ENCODE results near the gene ERN1. TPM values are rescaled to one million over a fixed set of nuclear protein-coding genes. Genes with fewer than 3 reads are reported as not detected.

ERN1 gene
- total and polyA plus RNA-seq, 4 donors: 4.0 to 6.9 (median 5.9) TPM

DNA sequence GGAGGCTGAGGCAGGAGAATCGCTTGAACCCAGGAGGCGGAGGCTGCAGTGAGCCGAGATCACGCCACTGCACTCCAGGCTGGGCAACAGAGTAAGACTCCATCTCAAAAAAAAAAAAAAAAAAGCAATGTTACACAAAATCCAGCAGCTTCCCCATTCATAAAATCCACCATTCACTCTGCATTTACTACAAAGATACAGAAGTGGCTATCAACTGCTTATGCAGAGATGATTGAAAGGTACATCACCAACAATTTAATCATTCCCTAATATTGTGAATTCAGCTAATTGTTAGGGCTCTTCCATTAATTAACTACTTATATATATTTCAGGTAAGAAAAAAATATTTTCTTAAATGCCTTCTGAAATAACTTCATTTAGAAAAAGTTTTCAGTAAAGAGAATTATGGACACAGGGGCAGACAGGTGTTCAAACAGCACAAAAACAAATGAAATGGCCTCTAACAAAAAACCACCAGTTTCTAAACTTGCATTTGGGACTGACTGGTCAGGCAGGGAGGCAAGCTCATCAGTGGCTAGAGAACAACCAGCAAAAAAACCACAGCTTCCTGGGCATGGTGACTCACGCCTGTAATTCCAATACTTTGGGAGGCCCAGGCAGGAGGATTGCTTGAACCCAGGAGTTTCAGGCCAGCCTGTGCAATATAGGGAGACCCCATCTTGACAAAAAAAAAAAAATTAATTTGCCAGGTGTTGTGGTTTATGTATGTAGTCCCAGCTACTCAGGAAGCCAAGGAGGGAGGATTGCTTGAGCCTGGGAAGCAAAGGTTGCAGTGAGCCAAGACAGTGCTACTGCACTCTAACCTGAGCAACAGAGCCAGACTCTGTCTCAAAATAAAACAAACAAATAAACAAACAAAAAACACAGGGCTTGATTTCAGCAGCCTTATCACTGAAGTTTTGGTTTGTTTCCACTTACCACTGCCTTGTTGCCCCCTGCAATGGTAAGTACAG lies 26.3 kb downstream of the ERN1 start:
- Histone ChIP-seq H3K36me3 (ENCODE audit: control insufficient read depth, insufficient read depth, low read length) (no peaks in the 10 kb centered on the region), H3K4me3 (ENCODE audit: low read depth, low read length) (no peak overlapping the region), H3K27ac (ENCODE audit: low read depth, low read length) (no peak overlapping the region), H3K9me3 (ENCODE audit: control insufficient read depth, insufficient read depth, low read length) (no peaks in the 10 kb centered on the region), H3K27me3 (ENCODE audit: control insufficient read depth, insufficient read depth, low read length) (no peaks in the 10 kb centered on the region), H3K4me1 (ENCODE audit: control insufficient read depth, insufficient read depth, low read length) (no peaks in the 10 kb centered on the region)
- no peak for DNase-seq (ENCODE audit: low read depth in 4 of 6, low spot score in 6 of 6)
- WGBS (ENCODE audit: insufficient coverage): 100% methylated on average over 3 of the region's 5 CpGs

DNA sequence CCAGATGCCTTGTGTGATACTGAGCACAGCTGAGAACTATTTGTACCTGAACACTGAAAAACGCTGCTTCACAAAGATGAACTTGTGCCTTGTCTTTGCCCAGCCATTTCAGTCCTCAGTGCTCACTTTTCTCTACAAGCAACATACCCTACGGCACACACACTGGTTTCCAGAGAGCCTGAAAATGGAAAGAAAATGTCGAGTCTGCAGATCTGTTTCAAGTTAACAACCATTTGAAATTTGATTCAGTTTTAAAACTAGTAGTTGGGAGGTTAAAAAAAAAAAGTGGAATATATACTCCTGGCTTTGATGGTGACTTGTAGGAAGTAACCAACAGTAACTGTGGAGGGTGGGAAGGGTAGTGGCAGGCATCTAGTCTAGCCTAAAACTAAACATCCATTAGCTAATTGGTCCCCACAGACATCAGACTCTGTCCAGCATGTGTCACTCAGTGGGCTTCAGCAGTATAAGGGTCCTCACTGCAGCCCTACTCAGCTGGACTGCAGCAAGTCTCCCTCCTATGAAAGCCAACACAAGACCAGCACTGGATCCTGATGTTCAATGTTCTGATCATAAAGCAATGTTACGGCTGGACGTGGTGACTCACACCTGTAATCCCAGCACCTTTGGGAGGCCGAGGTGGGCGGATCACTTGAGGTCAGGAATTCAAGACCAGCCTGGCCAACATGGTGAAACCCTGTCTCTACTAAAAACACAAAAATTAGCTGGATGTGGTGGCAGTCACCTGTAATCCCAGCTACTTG lies 27.1 kb downstream of the ERN1 start:
- Histone ChIP-seq H3K9me3 (ENCODE audit: control insufficient read depth, insufficient read depth, low read length) (no peaks in the 10 kb centered on the region), H3K27ac (ENCODE audit: low read depth, low read length) (no peak overlapping the region), H3K27me3 (ENCODE audit: control insufficient read depth, insufficient read depth, low read length) (no peaks in the 10 kb centered on the region), H3K4me1 (ENCODE audit: control insufficient read depth, insufficient read depth, low read length) (no peaks in the 10 kb centered on the region), H3K36me3 (ENCODE audit: control insufficient read depth, insufficient read depth, low read length) (no peaks in the 10 kb centered on the region), H3K4me3 (ENCODE audit: low read depth, low read length) (no peak overlapping the region)
- 92% methylated on average over 4 of the region's 7 CpGs for WGBS (ENCODE audit: insufficient coverage)
- peak in 1 of 6 donors; percentile 26 for DNase-seq (ENCODE audit: low read depth in 4 of 6, low spot score in 6 of 6)

DNA sequence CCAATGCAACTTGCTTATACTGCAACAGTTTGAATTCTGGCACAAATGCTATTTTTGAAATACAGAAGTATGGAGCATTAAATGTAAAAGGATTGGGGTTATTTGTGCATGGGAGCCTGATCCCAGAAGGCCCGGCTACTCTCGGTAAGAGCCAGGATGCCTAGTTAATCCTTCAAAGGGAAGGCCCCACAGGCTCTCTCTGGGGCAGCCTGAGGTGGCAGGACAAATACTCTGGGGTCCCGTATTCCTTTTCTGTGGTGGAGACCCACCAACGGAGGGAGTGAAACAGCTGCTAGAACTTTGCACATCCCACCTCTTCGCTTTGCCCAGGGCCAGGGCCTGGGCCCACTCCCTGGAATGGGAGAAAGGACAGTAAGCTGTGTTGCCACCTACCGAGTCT lies 30.4 kb downstream of the ERN1 start:
- DNase-seq (ENCODE audit: low read depth in 4 of 6, low spot score in 6 of 6): no peak
- H3K9me3 ChIP-seq (ENCODE audit: control insufficient read depth, insufficient read depth, low read length): no peaks in the 10 kb centered on the region
- H3K36me3 ChIP-seq (ENCODE audit: control insufficient read depth, insufficient read depth, low read length): no peaks in the 10 kb centered on the region
- H3K27me3 ChIP-seq (ENCODE audit: control insufficient read depth, insufficient read depth, low read length): no peaks in the 10 kb centered on the region
- H3K4me1 ChIP-seq (ENCODE audit: control insufficient read depth, insufficient read depth, low read length): no peaks in the 10 kb centered on the region
- 69% methylated on average over 3 of the region's 6 CpGs for WGBS (ENCODE audit: insufficient coverage)
- no peak overlapping the region for H3K27ac ChIP-seq (ENCODE audit: low read depth, low read length)
- H3K4me3 ChIP-seq (ENCODE audit: low read depth, low read length): no peak overlapping the region

DNA sequence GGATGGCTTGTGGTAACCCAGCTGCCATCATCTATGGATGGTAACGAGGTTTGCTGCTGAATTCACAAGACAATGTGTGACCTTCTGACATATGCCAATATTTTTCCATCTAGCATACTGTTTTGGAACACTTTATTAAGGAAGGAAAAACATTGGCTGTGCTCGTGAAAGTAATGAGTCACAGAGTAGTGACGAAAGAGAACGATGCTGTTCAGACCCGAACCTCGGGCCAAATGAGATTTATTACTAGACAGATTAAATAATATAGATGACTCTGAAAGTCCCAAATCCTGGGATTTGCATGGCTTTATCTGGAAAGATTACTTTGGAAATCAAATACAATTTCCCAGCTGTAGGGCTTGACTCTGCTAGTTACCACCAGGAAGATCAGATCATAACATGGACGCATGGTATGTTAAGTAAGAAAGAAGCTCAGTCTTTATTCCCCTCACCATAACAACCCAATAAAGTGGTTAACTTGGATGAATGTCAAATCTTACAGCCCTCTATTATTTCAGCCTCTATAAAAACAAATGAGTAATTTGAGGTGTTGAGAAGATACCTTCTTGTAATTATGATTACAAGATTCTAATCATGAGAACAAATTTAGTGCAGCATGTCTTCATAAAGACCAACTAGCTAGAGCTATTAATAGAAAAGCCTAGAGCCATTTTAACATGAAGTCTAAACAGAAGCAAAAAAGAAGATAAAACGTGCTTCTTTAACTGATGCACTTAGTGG lies 32.6 kb downstream of the ERN1 start:
- H3K4me1 ChIP-seq (ENCODE audit: control insufficient read depth, insufficient read depth, low read length): no peaks in the 10 kb centered on the region
- WGBS (ENCODE audit: insufficient coverage): no CpG with 5 or more reads among the region's 8 CpGs
- no peaks in the 10 kb centered on the region for H3K36me3 ChIP-seq (ENCODE audit: control insufficient read depth, insufficient read depth, low read length)
- H3K9me3 ChIP-seq (ENCODE audit: control insufficient read depth, insufficient read depth, low read length): no peaks in the 10 kb centered on the region
- no peaks in the 10 kb centered on the region for H3K27me3 ChIP-seq (ENCODE audit: control insufficient read depth, insufficient read depth, low read length)
- H3K4me3 ChIP-seq (ENCODE audit: low read depth, low read length): no peak overlapping the region
- no peak for DNase-seq (ENCODE audit: low read depth in 4 of 6, low spot score in 6 of 6)
- no peak overlapping the region for H3K27ac ChIP-seq (ENCODE audit: low read depth, low read length)

DNA sequence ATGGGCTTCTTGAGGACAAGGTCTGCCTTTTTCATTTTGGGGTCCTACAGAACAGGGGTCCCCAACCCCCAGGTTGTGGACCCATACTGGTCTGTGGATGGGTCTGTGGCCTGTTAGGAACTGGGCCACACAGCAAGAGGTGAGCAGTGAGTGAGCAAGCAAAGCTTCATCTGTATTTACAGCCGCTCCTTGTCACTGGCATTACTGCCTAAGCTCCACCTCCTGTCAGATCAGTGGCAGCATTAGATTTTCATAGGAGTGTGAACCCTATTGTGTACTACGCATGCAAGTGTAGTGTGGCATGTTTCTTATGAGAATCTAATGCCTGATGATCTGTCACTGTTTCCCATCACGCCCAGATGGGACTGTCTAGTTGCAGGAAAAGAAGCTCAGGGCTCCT lies 33.9 kb downstream of the ERN1 start:
- H3K27me3 ChIP-seq (ENCODE audit: control insufficient read depth, insufficient read depth, low read length): no peaks in the 10 kb centered on the region
- no peaks in the 10 kb centered on the region for H3K9me3 ChIP-seq (ENCODE audit: control insufficient read depth, insufficient read depth, low read length)
- H3K27ac ChIP-seq (ENCODE audit: low read depth, low read length): no peak overlapping the region
- H3K4me3 ChIP-seq (ENCODE audit: low read depth, low read length): no peak overlapping the region
- WGBS (ENCODE audit: insufficient coverage): no CpG with 5 or more reads among the region's 3 CpGs
- H3K36me3 ChIP-seq (ENCODE audit: control insufficient read depth, insufficient read depth, low read length): no peaks in the 10 kb centered on the region
- H3K4me1 ChIP-seq (ENCODE audit: control insufficient read depth, insufficient read depth, low read length): no peaks in the 10 kb centered on the region
- DNase-seq (ENCODE audit: low read depth in 4 of 6, low spot score in 6 of 6): no peak

DNA sequence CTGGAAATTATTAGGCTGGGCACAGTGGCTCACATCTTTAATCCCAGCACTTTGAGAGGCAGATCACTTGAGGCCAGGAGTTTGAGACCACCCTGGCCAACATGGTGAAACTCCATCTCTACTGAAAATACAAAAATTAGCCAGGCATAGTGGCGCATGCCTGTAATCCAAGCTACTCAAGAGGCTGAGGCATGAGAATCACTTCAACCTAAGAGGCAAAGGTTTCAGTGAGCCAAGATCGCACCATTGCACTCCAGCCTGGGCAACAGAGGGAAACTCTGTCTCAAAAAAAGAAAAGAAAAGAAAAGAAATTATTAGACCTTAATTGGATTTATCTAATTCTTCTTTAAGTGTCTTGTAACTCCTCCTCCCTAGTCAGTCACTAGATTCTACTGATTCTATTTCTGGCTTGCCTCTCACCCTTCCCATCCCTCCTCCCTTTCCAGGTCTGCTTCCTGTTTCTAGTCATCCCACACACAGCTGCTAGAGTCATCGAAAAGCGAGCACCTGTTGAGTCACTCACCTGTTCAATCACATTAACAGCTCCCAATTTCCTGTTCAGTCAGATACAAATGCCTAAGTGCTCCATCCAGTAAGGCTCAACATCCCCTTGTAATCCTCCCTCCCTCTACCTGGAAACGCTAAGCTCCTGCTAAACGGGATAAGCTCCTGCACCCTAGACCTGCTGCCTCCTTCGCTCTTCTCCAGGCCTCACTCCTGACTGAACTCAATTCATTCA lies 34.6 kb downstream of the ERN1 start:
- Histone ChIP-seq H3K4me1 (ENCODE audit: control insufficient read depth, insufficient read depth, low read length) (no peaks in the 10 kb centered on the region), H3K9me3 (ENCODE audit: control insufficient read depth, insufficient read depth, low read length) (no peaks in the 10 kb centered on the region), H3K36me3 (ENCODE audit: control insufficient read depth, insufficient read depth, low read length) (no peaks in the 10 kb centered on the region), H3K4me3 (ENCODE audit: low read depth, low read length) (no peak overlapping the region), H3K27me3 (ENCODE audit: control insufficient read depth, insufficient read depth, low read length) (no peaks in the 10 kb centered on the region), H3K27ac (ENCODE audit: low read depth, low read length) (no peak overlapping the region)
- 93% methylated on average over 6 of the region's 7 CpGs for WGBS (ENCODE audit: insufficient coverage)
- no peak for DNase-seq (ENCODE audit: low read depth in 4 of 6, low spot score in 6 of 6)

DNA sequence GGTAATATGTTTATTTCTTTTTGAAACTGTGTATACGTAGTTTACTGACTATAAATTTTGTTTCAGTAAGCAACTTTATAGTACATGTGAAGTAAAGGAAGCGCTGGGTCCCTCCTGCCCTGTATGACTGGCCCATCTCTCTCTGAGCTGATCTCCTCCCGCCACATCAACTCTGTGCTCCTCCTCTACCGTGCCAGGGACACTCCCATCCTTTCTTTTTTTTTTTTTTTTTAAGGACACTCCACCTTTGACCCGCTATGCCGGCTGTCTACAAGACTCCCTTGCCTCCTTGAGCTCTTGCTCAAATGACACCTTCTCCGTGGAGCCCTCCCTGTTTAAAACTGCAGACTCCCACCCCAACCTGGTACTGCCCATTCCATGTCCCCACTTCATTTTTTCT lies 35.5 kb downstream of the ERN1 start:
- no peaks in the 10 kb centered on the region for H3K9me3 ChIP-seq (ENCODE audit: control insufficient read depth, insufficient read depth, low read length)
- no peak overlapping the region for H3K27ac ChIP-seq (ENCODE audit: low read depth, low read length)
- no peaks in the 10 kb centered on the region for H3K27me3 ChIP-seq (ENCODE audit: control insufficient read depth, insufficient read depth, low read length)
- H3K36me3 ChIP-seq (ENCODE audit: control insufficient read depth, insufficient read depth, low read length): no peaks in the 10 kb centered on the region
- H3K4me1 ChIP-seq (ENCODE audit: control insufficient read depth, insufficient read depth, low read length): no peaks in the 10 kb centered on the region
- H3K4me3 ChIP-seq (ENCODE audit: low read depth, low read length): no peak overlapping the region
- no peak for DNase-seq (ENCODE audit: low read depth in 4 of 6, low spot score in 6 of 6)
- WGBS (ENCODE audit: insufficient coverage): 77% methylated on average over 5 of the region's 7 CpGs

DNA sequence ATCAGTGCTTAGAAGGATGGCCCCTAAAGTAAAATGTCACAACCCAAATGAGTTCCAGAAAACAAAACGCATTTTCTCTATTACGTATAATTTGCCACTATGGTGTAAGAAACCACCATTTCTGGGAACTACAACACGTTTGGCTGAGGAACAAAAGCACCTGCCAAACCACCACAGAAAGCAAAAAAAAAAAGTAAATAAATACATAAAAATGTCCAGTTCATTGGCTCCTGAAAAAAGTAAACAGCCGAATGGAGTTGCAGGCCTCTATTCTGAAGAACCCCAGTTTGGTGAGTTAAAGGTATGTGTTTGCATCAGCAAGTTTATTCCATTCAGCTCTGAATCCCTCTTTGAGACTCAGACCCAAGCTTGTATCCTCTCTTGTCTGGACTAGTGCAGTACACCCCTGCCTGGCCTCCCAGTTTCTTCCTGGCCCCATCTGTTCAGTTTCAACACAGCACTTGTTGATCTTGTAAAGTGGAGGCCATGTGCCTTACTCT lies 36.9 kb downstream of the ERN1 start:
- WGBS (ENCODE audit: insufficient coverage): no CpG with 5 or more reads among the region's 4 CpGs

DNA sequence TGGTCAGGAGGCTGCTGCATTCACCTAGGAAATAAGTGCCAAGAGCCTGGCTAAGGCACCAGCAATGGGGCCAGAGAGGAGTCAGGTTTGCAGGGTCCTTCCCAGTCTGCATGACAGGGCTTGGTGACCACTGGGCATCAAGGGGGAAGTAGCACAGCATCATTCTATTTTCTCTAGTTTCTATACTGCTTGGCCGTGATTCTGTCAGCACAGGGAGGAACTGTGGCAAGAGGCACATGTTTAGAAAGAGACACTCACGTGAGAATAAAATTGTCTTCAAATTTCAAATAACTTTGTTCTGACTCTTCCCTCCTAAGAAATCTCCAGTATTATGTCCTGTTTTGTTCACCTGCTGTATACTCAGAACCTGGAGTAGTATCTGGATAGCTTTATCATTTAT lies 37.8 kb downstream of the ERN1 start:
- Histone ChIP-seq H3K4me3 (ENCODE audit: low read depth, low read length) (no peak overlapping the region), H3K9me3 (ENCODE audit: control insufficient read depth, insufficient read depth, low read length) (no peaks in the 10 kb centered on the region), H3K4me1 (ENCODE audit: control insufficient read depth, insufficient read depth, low read length) (no peaks in the 10 kb centered on the region), H3K27ac (ENCODE audit: low read depth, low read length) (no peak overlapping the region), H3K36me3 (ENCODE audit: control insufficient read depth, insufficient read depth, low read length) (no peaks in the 10 kb centered on the region), H3K27me3 (ENCODE audit: control insufficient read depth, insufficient read depth, low read length) (no peaks in the 10 kb centered on the region)
- WGBS (ENCODE audit: insufficient coverage): 100% methylated on average over 1 of the region's 2 CpGs
- DNase-seq (ENCODE audit: low read depth in 4 of 6, low spot score in 6 of 6): no peak

More for the DNA sequence above, 36.9 kb downstream of the ERN1 start:
- Histone ChIP-seq H3K36me3 (ENCODE audit: control insufficient read depth, insufficient read depth, low read length) (no peaks in the 10 kb centered on the region), H3K4me1 (ENCODE audit: control insufficient read depth, insufficient read depth, low read length) (no peaks in the 10 kb centered on the region), H3K4me3 (ENCODE audit: low read depth, low read length) (no peak overlapping the region), H3K9me3 (ENCODE audit: control insufficient read depth, insufficient read depth, low read length) (no peaks in the 10 kb centered on the region), H3K27me3 (ENCODE audit: control insufficient read depth, insufficient read depth, low read length) (no peaks in the 10 kb centered on the region), H3K27ac (ENCODE audit: low read depth, low read length) (no peak overlapping the region)
- DNase-seq (ENCODE audit: low read depth in 4 of 6, low spot score in 6 of 6): no peak
